B cell (primary cell): ENCODE data around the gene ERGIC1. TPM values are rescaled to one million over a fixed set of nuclear protein-coding genes. Genes with fewer than 3 reads are reported as not detected.

ENCODE experiments used
- ATAC-seq: fragments of 200-7000 bp; cut with Tn5 transposase; one replicate; pipeline ENCODE4 v1.10.0; 2021; ENCODE audit warnings: low read depth, mild to moderate bottlenecking, moderate number of reproducible peaks, moderate library complexity
- CTCF ChIA-PET: fragments of 350-600 bp; sonication (Branson Sonifier 250); formaldehyde crosslinking; loops from one replicate; lab custom pipeline; 2021; ENCODE audit warnings: antibody characterized with exemption, inconsistent platforms; lab: Charles Lee
- POLR2A ChIA-PET: fragments of 350-600 bp; sonication (Branson Sonifier 250); formaldehyde crosslinking; loops from one replicate; lab custom pipeline; 2021; ENCODE audit warnings: antibody characterized with exemption; lab: Charles Lee
- DNase-seq: peaks from one replicate; pipeline ENCODE4 v3.0.0; 2013
- H2AFZ ChIP-seq: 2 replicates; pipeline ENCODE4 v1.6.1; 2012; ENCODE audit warnings: mild to moderate bottlenecking, low read depth, low read length; ENCODE audit not compliant: insufficient read depth, poor library complexity, severe bottlenecking
- H3K27ac ChIP-seq, 2 donors: 1 replicate in 1 of 2; 2 replicates in 1 of 2; pipeline ENCODE4 v1.5.1; 2012 to 2013; ENCODE audit warnings: low read length in 2 of 2, mild to moderate bottlenecking in 2 of 2, moderate library complexity in 1 of 2
- H3K27me3 ChIP-seq, 4 experiments: fragments of 200-600 bp in 1 of 4; sonication (generic) in 1 of 4; replicated peaks in 1 of 4; 1 replicate in 2 of 4; 2 replicates in 2 of 4; pipeline versions ENCODE4 v1.6.1 to v1.7.0; 2013 to 2016; ENCODE audit warnings: low read length in 3 of 4, mild to moderate bottlenecking in 2 of 4, mixed read lengths in 1 of 4, moderate library complexity in 1 of 4; ENCODE audit not compliant: insufficient read depth in 4 of 4, control insufficient read depth in 3 of 4; ENCODE audit errors: control extremely low read depth in 1 of 4
- H3K36me3 ChIP-seq, 2 experiments: replicated peaks in 1 of 2; 1 replicate in 1 of 2; 2 replicates in 1 of 2; pipeline versions ENCODE4 v1.6.1 to v1.7.1; 2013; ENCODE audit warnings: low read length in 1 of 2; ENCODE audit not compliant: insufficient read depth in 2 of 2, control insufficient read depth in 1 of 2; ENCODE audit errors: control extremely low read depth in 1 of 2, extremely low read depth in 1 of 2
- H3K4me1 ChIP-seq, 2 donors: fragments of 200-600 bp in 1 of 2; sonication (generic) in 1 of 2; 1 replicate in 1 of 2; 2 replicates in 1 of 2; pipeline versions ENCODE4 v1.5.1 to v1.6.1; 2013 to 2017; ENCODE audit warnings: low read length in 2 of 2; ENCODE audit not compliant: control insufficient read depth in 2 of 2, insufficient read depth in 2 of 2
- H3K4me2 ChIP-seq: replicated peaks from 2 replicates; pipeline ENCODE3; 2012; ENCODE audit warnings: mild to moderate bottlenecking, low read depth, low read length; ENCODE audit not compliant: poor library complexity, severe bottlenecking
- H3K4me3 ChIP-seq, 5 experiments: fragments of 200-600 bp in 1 of 5; sonication (generic) in 1 of 5; 1 replicate in 3 of 5; 2 replicates in 2 of 5; pipeline versions ENCODE4 v1.5.1 to v1.7.0; 2011 to 2016; ENCODE audit warnings: low read length in 4 of 5, mild to moderate bottlenecking in 4 of 5, low read depth in 2 of 5, control low read depth in 1 of 5, moderate library complexity in 1 of 5; ENCODE audit not compliant: insufficient read depth in 1 of 5; ENCODE audit errors: control extremely low read depth in 1 of 5, extremely low read depth in 1 of 5
- H3K79me2 ChIP-seq: fragments of 200-600 bp; sonication (generic); one replicate; pipeline ENCODE4 v1.6.0; 2016; ENCODE audit warnings: low read length; ENCODE audit not compliant: control insufficient read depth, insufficient read depth
- H3K9ac ChIP-seq: fragments of 200-600 bp; sonication (generic); 2 replicates; pipeline ENCODE4 v1.6.1; 2017; ENCODE audit warnings: mild to moderate bottlenecking, low read length, moderate library complexity
- H3K9me3 ChIP-seq, 3 donors: one replicate each; pipeline versions ENCODE4 v1.6.1 to v1.7.1; 2013; ENCODE audit warnings: low read length in 2 of 3; ENCODE audit not compliant: control insufficient read depth in 2 of 3, insufficient read depth in 1 of 3; ENCODE audit errors: control extremely low read depth in 1 of 3
- H4K20me1 ChIP-seq: 2 replicates; pipeline ENCODE4 v1.6.0; 2012; ENCODE audit warnings: mild to moderate bottlenecking, low read length; ENCODE audit not compliant: insufficient read depth, control insufficient read depth, poor library complexity, severe bottlenecking
- H3K27ac Mint-ChIP-seq: one replicate; pipeline ENCODE4 v1.8.0; 2021; ENCODE audit warnings: mixed read lengths
- H3K27me3 Mint-ChIP-seq: one replicate; pipeline ENCODE4 v1.8.0; 2021; ENCODE audit warnings: mixed read lengths
- H3K4me1 Mint-ChIP-seq: one replicate; pipeline ENCODE4 v1.8.0; 2021; ENCODE audit warnings: mixed read lengths
- H3K4me3 Mint-ChIP-seq: one replicate; pipeline ENCODE4 v1.8.0; 2021; ENCODE audit warnings: mixed read lengths
- H3K9me3 Mint-ChIP-seq: one replicate; pipeline ENCODE4 v1.8.0; 2022; ENCODE audit warnings: mixed read lengths; ENCODE audit not compliant: insufficient read depth
- CTCF ChIP-seq: fragments of 200-600 bp; IDR thresholded peaks from one replicate; pipeline ENCODE4 v1.8.0; 2022; ENCODE audit warnings: antibody characterized with exemption, mild to moderate bottlenecking
- EZH2 ChIP-seq: IDR thresholded peaks from 2 replicates; pipeline ENCODE4 v1.6.1; 2012; ENCODE audit warnings: borderline replicate concordance, low read depth, mild to moderate bottlenecking, moderate library complexity, low read length; ENCODE audit not compliant: insufficient read depth, poor library complexity, severe bottlenecking
- WGBS: methylation state at CpG from one replicate; pipeline ENCODE4 v1.1.5; 2013; ENCODE audit warnings: missing lambda C conversion rate; ENCODE audit not compliant: insufficient coverage; 5-methylcytosine and 5-hydroxymethylcytosine counted together
- intact Hi-C: fragments of 100-400 bp; cut with micrococcal nuclease; formaldehyde crosslinking; loops from one replicate; pipeline ENCODE4 v1.10.0; 2022
- polyA plus RNA-seq: library from polyadenylated mRNA; depleted of rRNA; stranded (reverse); fragments of >200 nt; gene quantifications from 2 replicates; pipeline ENCODE4 v1.2.3, GENCODE V29; 2012
- total RNA-seq, 2 donors: library from RNA; stranded (reverse); fragments of 120-200 nt in 1 of 2; gene quantifications; 1 replicate in 1 of 2; 2 replicates in 1 of 2; pipeline versions ENCODE4 v1.2.3 to v1.2.4, GENCODE V29; 2013 to 2022

Gene ERGIC1
- total and polyA plus RNA-seq, 2 donors (not counting 1 experiment from before 2014, with no cell fraction given): 86.3 to 140 TPM

GRCh38 chr5:172953776-172954675 lies 120.0 kb downstream of the ERGIC1 start:
- peaks cover 4 to 6% of the 10 kb centered on the region in 2 donors for H3K4me1 ChIP-seq
- H3K9me3 Mint-ChIP-seq: no peaks in the 10 kb centered on the region
- no peak overlapping the region for H3K4me2 ChIP-seq
- no peaks in the 10 kb centered on the region for H3K79me2 ChIP-seq
- H3K27me3 Mint-ChIP-seq: no peaks in the 10 kb centered on the region
- ChIA-PET CTCF (interaction anchor here (1.0 to 2.0 kb wide), 4 partner anchors 25 to 241 kb away, joined by 3 to 6 read pairs (median 4); no protein-coding TSS in a partner anchor), POLR2A (no interaction called here)
- no peak overlapping the region for H3K27ac ChIP-seq
- no peak overlapping the region for H2AFZ ChIP-seq
- H4K20me1 ChIP-seq: no peaks in the 10 kb centered on the region
- no peak overlapping the region for H3K9ac ChIP-seq
- no peak overlapping the region for H3K4me3 ChIP-seq
- H3K27me3 ChIP-seq: no peaks in the 10 kb centered on the region
- DNase-seq (no peak), ATAC-seq (no peak)
- H3K36me3 ChIP-seq: peaks cover 2 to 18% of the 10 kb centered on the region in 2 experiments
- 58% methylated on average over 3 of the region's 15 CpGs for WGBS
- intact Hi-C loops: no loop called here
- H3K9me3 ChIP-seq: peaks cover 0 to 4% (median 0%) of the 10 kb centered on the region in 3 donors
- no peak overlapping the region for H3K4me3 Mint-ChIP-seq
- no peak overlapping the region for H3K27ac Mint-ChIP-seq
- TF ChIP-seq EZH2: no peak
- TF ChIP-seq CTCF: no peak
- peaks cover 10% of the 10 kb centered on the region for H3K4me1 Mint-ChIP-seq

- Histone ChIP-seq H3K36me3 (peaks cover 2 to 14% of the 10 kb centered on the region in 2 experiments), H3K4me1 (peaks cover 6 to 9% of the 10 kb centered on the region in 2 donors), H4K20me1 (no peaks in the 10 kb centered on the region), H3K9ac (no peak overlapping the region), H3K4me2 (no peak overlapping the region), H3K27me3 (no peaks in the 10 kb centered on the region), H2AFZ (no peak overlapping the region), H3K79me2 (peaks cover 4% of the 10 kb centered on the region), H3K4me3 (no peak overlapping the region), H3K9me3 (peaks cover 0 to 4% (median 0%) of the 10 kb centered on the region in 3 donors), H3K27ac (no peak overlapping the region)
- Mint-ChIP-seq H3K4me1 (peaks cover 16% of the 10 kb centered on the region), H3K27me3 (no peaks in the 10 kb centered on the region), H3K9me3 (no peaks in the 10 kb centered on the region), H3K27ac (peak overlapping the region; percentile 4), H3K4me3 (no peak overlapping the region)
- ChIA-PET CTCF (interaction anchor here (0.7 kb wide), 1 partner anchor 572 kb away, joined by 3 read pairs; no protein-coding TSS in a partner anchor), POLR2A (no interaction called here)
- TF ChIP-seq CTCF (no peak), EZH2 (no peak)
- 92% methylated on average over 5 of the region's 8 CpGs for WGBS
- DNase-seq (no peak), ATAC-seq (no peak)
- intact Hi-C loops: no loop called here
Measured at GRCh38 chr5:172954751-172955159, 120.7 kb downstream of the ERGIC1 start.
